Measurements from ENCODE around the gene NOP53. TPM values are rescaled to one million over a fixed set of nuclear protein-coding genes. Genes with fewer than 3 reads are reported as not detected.
"Not testable (repeated sequence)": the region's sequence is repeated elsewhere in the genome, so short reads cannot be mapped to it uniquely, and the experiment has no call there.

The NOP53 gene
- total RNA-seq, 1 donor from 2014 or later = 169 TPM

- DNase-seq = no peak
- H3K9me3 ChIP-seq (replicated peaks) = peaks cover 6% of the 10 kb centered on the region
- H3K36me3 ChIP-seq = peaks cover 22% of the 10 kb centered on the region
- peaks cover 24% of the 10 kb centered on the region for H3K27me3 ChIP-seq (ENCODE audit: low read depth)
- H3K4me1 ChIP-seq = peaks cover 61% of the 10 kb centered on the region
- peak overlapping the region; percentile 94 for H3K27ac ChIP-seq (replicated peaks)
- peak overlapping the region; percentile 76 for H3K4me3 ChIP-seq
- no peak for TF ChIP-seq CTCF (IDR thresholded peaks at IDR 0.05; ENCODE audit: borderline replicate concordance)
- intact Hi-C loops (cut with micrococcal nuclease) = no loop called here
Measured at GRCh38 chr19:47714339-47714738, 31.0 kb upstream of the NOP53 start.

GRCh38 chr19:47714855-47715254, 30.5 kb upstream of the NOP53 start:
- DNase-seq; H3K9me3 ChIP-seq (replicated peaks); intact Hi-C loops (cut with micrococcal nuclease): not testable (repeated sequence)
- Histone ChIP-seq H3K36me3 (peaks cover 22% of the 10 kb centered on the region), H3K4me1 (peaks cover 63% of the 10 kb centered on the region), H3K27me3 (ENCODE audit: low read depth) (peaks cover 24% of the 10 kb centered on the region), H3K27ac (replicated peaks) (peak overlapping the region; percentile 94), H3K4me3 (peak overlapping the region; percentile 76)

GRCh38 chr19:47716270-47716937, 28.9 kb upstream of the NOP53 start:
- Histone ChIP-seq H3K27me3 (ENCODE audit: low read depth) (peaks cover 24% of the 10 kb centered on the region), H3K9me3 (replicated peaks) (peaks cover 6% of the 10 kb centered on the region), H3K27ac (replicated peaks) (peak overlapping the region; percentile 93), H3K4me3 (peak overlapping the region; percentile 76), H3K4me1 (peaks cover 78% of the 10 kb centered on the region), H3K36me3 (peaks cover 22% of the 10 kb centered on the region)
- TF ChIP-seq CTCF (IDR thresholded peaks at IDR 0.05; ENCODE audit: borderline replicate concordance) = no peak
- DNase-seq = no peak
- intact Hi-C loops (cut with micrococcal nuclease) = no loop called here

GRCh38 chr19:47718415-47719046, 26.8 kb upstream of the NOP53 start:
- peak overlapping the region; percentile 56 for H3K4me3 ChIP-seq

GRCh38 chr19:47719047-47719859, 26.1 kb upstream of the NOP53 start:
- Histone ChIP-seq H3K4me1 (peaks cover 92% of the 10 kb centered on the region), H3K27me3 (ENCODE audit: low read depth) (peaks cover 16% of the 10 kb centered on the region), H3K9me3 (replicated peaks) (peaks cover 6% of the 10 kb centered on the region), H3K36me3 (peaks cover 27% of the 10 kb centered on the region), H3K4me3 (peak overlapping the region; percentile 56), H3K27ac (replicated peaks) (peak overlapping the region; percentile 93)
- intact Hi-C loops (cut with micrococcal nuclease) = no loop called here
- no peak for TF ChIP-seq CTCF (IDR thresholded peaks at IDR 0.05; ENCODE audit: borderline replicate concordance)
- DNase-seq = peak; percentile 91

More at GRCh38 chr19:47718415-47719046, 26.8 kb upstream of the NOP53 start:
- Histone ChIP-seq H3K27me3 (ENCODE audit: low read depth) (peaks cover 13% of the 10 kb centered on the region), H3K36me3 (peaks cover 22% of the 10 kb centered on the region), H3K27ac (replicated peaks) (peak overlapping the region; percentile 93), H3K4me1 (peaks cover 90% of the 10 kb centered on the region)
- H3K9me3 ChIP-seq (replicated peaks); DNase-seq; intact Hi-C loops (cut with micrococcal nuclease): not testable (repeated sequence)

GRCh38 chr19:47720669-47721422, 24.5 kb upstream of the NOP53 start:
- H3K4me1 ChIP-seq = peaks cover 84% of the 10 kb centered on the region
- peaks cover 31% of the 10 kb centered on the region for H3K27me3 ChIP-seq (ENCODE audit: low read depth)
- H3K36me3 ChIP-seq = peaks cover 38% of the 10 kb centered on the region
- TF ChIP-seq CTCF (IDR thresholded peaks at IDR 0.05; ENCODE audit: borderline replicate concordance) = no peak
- peak overlapping the region; percentile 56 for H3K4me3 ChIP-seq
- no peaks in the 10 kb centered on the region for H3K9me3 ChIP-seq (replicated peaks)
- H3K27ac ChIP-seq (replicated peaks) = peak overlapping the region; percentile 93
- intact Hi-C loops (cut with micrococcal nuclease) = no loop called here
- no peak for DNase-seq

Data from left ventricle myocardium inferior (tissue), 1 donor.